HG03460 (cell line): ENCODE data around the gene ALG12.

Experiments
- ATAC-seq: cut with Tn5 transposase; IDR thresholded peaks from one replicate; pipeline ENCODE4 v1.9.1; 2021; ENCODE audit not compliant: unreplicated experiment

ALG12 gene

DNA sequence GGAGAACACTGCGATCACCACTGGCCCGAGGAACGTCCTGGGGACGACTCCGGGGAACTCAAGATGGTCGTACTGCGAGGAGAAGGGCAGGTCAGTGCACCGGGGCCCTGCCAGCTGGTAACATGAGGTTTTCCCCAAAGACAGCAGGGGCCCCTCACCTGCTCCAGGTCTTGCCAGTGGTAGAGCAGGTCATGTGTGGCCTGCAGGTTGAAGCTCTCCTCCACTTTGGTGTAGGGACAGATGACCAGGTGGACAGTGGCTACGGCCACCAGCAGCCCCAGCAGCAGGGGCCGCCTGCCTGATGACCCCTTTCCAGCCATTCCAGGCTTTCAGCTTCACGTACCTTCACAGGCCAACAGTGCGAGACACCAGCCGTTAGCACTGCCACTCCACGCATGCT lies 4.8 kb downstream of the ALG12 start:
- ATAC-seq = no peak

GRCh38 chr22:49913026-49913425 lies 5.2 kb downstream of the ALG12 start:
- no peak for ATAC-seq

DNA sequence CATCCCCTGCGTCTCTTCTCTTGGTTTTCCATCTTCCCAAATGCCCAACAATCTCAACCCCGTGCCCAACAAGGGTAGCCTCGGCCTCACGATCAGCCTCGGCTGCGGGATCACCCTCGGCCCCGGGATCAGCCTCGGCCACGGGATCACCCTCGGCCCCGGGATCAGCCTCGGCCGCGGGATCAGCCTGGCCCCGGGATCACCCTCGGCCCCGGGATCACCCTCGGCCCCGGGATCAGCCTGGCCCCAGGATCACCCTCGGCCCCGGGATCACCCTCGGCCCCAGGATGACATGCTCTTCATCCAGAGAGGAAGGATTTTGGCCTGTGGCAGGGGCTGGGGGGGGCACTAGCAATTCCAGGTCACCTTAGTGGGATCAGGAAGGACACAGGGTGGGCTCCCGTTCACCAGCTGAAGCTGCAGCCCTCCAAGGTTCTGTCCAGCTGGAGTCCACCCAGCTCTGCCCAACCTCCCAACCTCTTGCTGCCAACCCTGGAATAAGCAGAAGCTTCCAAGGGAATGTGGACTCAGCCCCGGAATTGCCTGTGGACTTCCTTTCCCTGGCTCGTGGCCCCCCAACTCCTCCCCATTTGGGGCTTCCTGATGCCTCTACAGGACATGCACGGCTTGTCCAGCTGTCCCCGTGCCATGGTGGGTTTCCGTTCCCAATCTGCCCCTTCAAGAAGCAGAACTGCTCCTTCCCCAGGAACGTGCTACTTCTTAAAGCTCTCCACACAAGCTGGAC lies 6.2 kb downstream of the ALG12 start:
- ATAC-seq = no peak

- ATAC-seq = no peak
Measured at GRCh38 chr22:49910229-49911155, 7.7 kb downstream of the ALG12 start.

- ATAC-seq = no peak
Measured at GRCh38 chr22:49909476-49910205, 8.6 kb downstream of the ALG12 start.

- ATAC-seq = no peak
Measured at GRCh38 chr22:49907807-49908206, 10.4 kb downstream of the ALG12 start.

- ATAC-seq = no peak
Measured at GRCh38 chr22:49906799-49907290, 11.4 kb downstream of the ALG12 start.

DNA sequence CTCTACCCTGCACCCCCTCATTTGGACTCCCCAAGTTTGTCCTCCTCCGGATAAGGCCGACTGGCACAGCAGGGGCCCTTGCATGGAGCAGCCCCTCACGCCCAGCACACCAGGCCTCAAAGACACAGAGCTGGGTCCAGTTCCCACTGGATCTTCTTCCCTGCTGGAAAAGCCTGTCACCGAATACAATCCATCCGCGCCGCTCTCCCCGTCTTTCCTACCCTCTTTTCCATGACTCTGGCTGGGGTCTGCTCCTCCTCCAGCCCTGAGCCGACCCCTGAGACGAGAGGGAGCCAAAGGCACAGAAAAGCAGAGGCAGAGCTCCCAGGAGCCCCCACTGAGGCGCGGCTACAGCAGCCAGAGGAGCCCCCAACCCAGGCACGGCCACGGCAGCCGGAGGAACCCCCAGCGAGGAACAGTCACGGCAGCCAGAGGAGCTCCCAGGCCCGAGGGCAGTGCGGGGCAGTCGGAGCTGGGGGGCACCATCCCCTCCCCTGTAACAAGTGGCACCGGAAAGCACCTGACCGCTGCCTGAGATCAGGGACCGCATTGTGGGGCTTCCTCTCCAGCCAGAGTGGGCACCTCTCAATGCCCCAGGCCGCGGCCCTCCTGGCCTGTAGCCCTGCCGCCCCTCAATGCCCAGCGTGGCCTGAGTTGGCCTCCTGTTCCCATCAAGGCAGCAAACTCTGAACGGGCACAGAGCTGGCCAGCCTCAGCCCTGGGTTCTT lies 12.0 kb downstream of the ALG12 start:
- ATAC-seq = no peak

DNA sequence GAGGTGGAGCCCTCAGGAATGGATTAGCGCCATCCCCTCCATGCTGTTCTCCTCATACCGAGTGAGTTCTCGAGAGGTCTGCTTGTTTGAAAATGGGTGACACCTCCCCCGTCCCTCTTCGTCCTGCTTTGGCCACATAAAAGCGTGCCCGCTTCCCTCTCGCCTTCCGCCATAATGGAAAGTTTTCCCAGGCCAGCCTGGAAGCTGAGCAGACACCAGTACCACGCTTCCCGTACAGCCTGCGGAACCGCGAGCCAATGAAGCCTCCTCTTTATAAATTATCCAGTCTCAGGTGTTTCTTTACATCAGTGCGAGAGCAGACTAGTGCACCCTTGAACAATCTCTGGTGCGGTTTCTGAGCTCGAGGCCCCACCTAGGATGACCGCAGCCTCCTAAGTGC lies 12.8 kb downstream of the ALG12 start:
- no peak for ATAC-seq

DNA sequence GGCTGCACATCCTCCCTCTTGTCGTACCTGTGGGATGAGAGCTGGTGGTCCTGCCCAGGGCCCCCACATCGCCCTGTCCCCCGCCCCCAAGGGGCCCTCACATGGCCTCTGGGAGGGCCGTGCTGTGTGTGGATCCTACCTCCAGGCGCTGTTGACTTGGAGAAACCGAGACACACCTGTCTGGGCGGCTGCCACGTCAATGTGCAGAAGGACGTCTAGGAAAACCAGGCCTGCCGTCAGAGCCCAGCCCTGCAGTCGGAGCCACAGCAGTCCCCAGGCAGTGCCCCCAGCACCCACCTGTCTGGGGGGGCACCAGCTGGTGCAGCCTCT lies 14.2 kb downstream of the ALG12 start:
- ATAC-seq = no peak

DNA sequence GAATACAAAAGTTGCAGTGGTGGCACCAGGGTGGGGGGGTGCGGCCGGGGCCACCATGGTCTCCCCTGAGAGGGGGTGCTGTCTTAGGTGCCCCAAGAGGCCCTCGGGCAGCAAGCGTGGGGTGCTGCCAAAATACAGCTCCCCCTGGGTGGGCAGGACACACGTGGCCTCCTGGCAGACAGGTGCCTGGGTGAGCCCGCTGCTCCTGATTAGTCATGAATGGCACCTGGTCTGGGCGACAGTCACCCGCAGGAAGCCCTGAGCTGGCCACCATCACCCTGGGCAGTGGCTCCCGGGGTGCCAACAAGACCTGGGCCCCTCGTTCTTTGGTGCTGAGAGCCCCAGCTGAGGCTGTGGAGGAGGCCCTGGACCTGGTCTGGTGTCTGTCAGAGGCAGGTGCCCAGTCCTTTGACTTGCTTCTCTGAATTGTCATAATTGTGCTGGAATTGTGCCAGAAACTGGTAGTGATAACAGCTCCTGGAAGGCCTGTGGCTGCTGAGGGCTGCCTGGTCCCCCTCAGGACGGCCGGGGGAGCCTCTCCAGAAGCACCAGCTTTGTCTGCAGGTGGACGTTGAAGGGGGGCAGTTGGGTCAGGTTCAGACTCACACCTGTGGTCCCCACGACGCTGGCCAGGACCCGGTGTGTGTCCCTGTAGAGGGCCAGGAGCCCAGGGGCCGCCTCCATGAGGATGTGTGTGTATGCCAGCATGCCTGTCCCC lies 14.8 kb downstream of the ALG12 start:
- ATAC-seq = no peak

DNA sequence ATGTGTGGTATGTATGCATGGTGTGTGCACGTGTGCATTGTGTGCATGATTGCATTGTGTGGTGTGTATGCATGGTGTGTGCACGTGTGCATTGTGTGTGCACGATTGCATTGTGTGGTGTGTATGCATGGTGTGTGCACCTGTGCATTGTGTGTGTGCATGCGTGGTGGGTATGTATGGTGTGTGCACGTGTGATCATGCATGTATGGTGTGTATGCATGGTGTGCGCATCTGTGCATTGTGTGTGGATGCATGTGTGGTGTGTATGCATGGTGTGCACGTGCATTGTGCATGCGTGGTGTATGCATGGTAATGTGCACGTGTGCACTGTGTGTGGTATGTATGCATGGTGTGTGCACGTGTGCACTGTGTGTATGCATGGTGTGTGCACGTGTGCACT lies 16.8 kb downstream of the ALG12 start:
- ATAC-seq = no peak

- ATAC-seq = no peak
Measured at GRCh38 chr22:49900441-49901230, 17.6 kb downstream of the ALG12 start.

GRCh38 chr22:49899530-49899929 lies 18.7 kb downstream of the ALG12 start:
- no peak for ATAC-seq

DNA sequence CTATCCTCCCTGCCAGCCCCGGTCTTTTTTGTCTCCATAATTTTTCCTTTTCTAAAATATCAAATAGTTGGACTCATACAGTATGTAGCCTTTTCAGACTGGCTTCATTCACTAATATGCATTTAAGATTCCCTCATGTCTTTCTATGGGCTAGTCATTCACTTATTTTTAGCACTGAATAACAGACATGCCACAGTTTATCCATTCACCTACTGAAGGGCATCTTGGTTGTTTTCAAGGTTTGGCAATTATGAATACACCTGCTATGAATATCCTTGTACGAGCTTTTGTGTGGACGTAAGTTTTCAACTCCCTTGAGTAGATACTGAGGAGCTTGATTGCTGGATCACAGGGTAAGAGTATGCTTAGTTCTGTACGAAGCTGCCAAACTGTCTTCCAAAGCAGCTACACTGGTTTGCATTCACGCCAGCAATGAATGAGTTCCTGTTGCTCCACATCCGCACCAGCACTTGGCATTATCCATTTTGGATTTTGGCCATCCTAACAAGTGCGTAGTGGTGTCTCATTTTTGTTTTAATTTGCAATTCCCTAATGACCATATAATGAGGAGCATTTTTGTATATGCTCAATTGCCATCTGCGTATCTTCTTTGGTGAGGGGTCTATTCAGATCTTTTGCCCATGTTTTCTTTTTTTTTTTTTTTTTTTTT lies 21.1 kb downstream of the ALG12 start:
- ATAC-seq = no peak

DNA sequence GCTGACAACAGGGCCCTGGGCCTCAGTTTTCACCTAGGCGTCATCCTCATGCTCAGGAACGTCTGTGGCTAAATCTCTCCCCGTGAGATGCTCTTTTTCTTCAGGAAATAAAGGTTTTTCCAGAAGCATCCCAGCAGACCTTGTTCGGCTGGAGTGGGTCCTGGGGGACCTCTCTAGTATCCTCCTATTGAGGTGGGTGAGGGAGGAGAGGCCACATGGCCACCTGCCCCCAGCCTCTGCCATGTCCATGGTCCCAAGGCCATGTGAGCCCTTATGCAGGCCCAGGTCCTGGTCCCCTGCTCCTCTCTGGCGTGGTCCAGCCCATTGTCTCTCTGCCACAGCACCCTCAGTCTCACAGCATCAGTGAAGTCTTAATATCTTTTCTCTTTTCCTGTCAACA lies 22.0 kb downstream of the ALG12 start:
- no peak for ATAC-seq

GRCh38 chr22:49894322-49895054 lies 23.8 kb downstream of the ALG12 start:
- no peak for ATAC-seq

DNA sequence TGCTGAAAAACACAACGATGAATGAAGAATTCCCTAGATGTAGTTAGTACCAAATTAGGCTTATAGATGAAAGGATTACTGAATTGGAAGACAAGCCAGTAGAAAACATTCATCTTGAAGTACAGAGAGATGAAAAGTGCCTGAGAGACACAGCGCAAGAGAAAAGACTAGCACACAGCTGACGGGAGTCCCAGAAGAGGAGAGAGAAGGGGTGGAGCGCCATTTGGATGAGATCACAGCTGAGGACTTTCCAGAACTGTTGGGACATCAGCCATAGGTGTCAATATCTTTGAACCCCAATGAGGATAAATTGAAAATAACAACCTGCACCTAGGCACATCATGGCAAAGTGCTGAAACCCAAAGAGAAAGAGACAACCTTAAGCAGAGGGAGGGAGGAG lies 25.2 kb downstream of the ALG12 start:
- ATAC-seq = no peak
